GDM1 (cell line): ENCODE results near the gene CSN1S1.
"Not testable (repeated sequence)": the region's sequence is repeated elsewhere in the genome, so short reads cannot be mapped to it uniquely, and the experiment has no call there.

ENCODE experiments used
- DNase-seq: peaks from one replicate; lab custom pipeline; 2025; lab: John Stamatoyannopoulos, UW

The CSN1S1 gene

GRCh38 chr4:69930768-69931167 lies at the start of gene CSN1S1:
CSN1S1 (plus strand) TSS chr4:69931068; CDS start chr4:69932556, 1,488 bp downstream.
- DNase-seq = no peak

- peak; percentile 15 for DNase-seq
Measured at GRCh38 chr4:69881173-69881773, 49.6 kb upstream of the CSN1S1 start.

- no peak for DNase-seq
Measured at GRCh38 chr4:69882150-69882549, 48.7 kb upstream of the CSN1S1 start.

GRCh38 chr4:69888336-69888735 lies 42.5 kb upstream of the CSN1S1 start:
- peak; percentile 7 for DNase-seq

GRCh38 chr4:69894186-69894585 lies 36.7 kb upstream of the CSN1S1 start:
- DNase-seq = no peak

- no peak for DNase-seq
Measured at GRCh38 chr4:69894721-69895120, 36.1 kb upstream of the CSN1S1 start.

GRCh38 chr4:69896530-69897116 lies 34.2 kb upstream of the CSN1S1 start:
- no peak for DNase-seq

GRCh38 chr4:69907151-69907550 lies 23.7 kb upstream of the CSN1S1 start:
- DNase-seq = no peak

GRCh38 chr4:69909195-69909594 lies 21.7 kb upstream of the CSN1S1 start:
- no peak for DNase-seq

- DNase-seq = no peak
Measured at GRCh38 chr4:69910016-69910782, 20.7 kb upstream of the CSN1S1 start.

GRCh38 chr4:69920874-69921273 lies 10.0 kb upstream of the CSN1S1 start:
- DNase-seq = no peak

GRCh38 chr4:69923782-69924410 lies 7.0 kb upstream of the CSN1S1 start:
- not testable (repeated sequence) for DNase-seq

GRCh38 chr4:69934150-69934549 lies 3.3 kb downstream of the CSN1S1 start:
- DNase-seq = no peak

- no peak for DNase-seq
Measured at GRCh38 chr4:69936566-69936965, 5.7 kb downstream of the CSN1S1 start.

GRCh38 chr4:69951602-69952001 lies 20.7 kb downstream of the CSN1S1 start:
- DNase-seq = no peak

GRCh38 chr4:69957209-69957608 lies 26.3 kb downstream of the CSN1S1 start:
- no peak for DNase-seq

GRCh38 chr4:69965628-69966027 lies 34.8 kb downstream of the CSN1S1 start, which contains the start of gene CSN2:
CSN2 (minus strand) TSS chr4:69965728; CDS start chr4:69960995, 4,733 bp downstream.
- DNase-seq = no peak

GRCh38 chr4:69970071-69970470 lies 39.2 kb downstream of the CSN1S1 start:
- DNase-seq = no peak

GRCh38 chr4:69974631-69975030 lies 43.8 kb downstream of the CSN1S1 start:
- DNase-seq = no peak

GRCh38 chr4:69977582-69977981 lies 46.7 kb downstream of the CSN1S1 start:
- DNase-seq = no peak

GRCh38 chr4:69984030-69984443 lies 53.2 kb downstream of the CSN1S1 start:
- no peak for DNase-seq

- DNase-seq = no peak
Measured at GRCh38 chr4:69986663-69987062, 55.8 kb downstream of the CSN1S1 start.

GRCh38 chr4:69991016-69991415 lies 60.1 kb downstream of the CSN1S1 start:
- DNase-seq = no peak
